Activated T-helper 1 cell treated with anti-CD3 and anti-CD28 coated beads, Interleukin-12 subunit alpha, Interleukin-12 subunit beta, Interleukin-2, Interleukin-4 antibody, amounts not matched to agents 30 ng/mL and 10 ng/mL and 1 ng/mL, durations not matched to agents 14 hours and 24 hours and 36 hours (primary cell): Measurements from ENCODE around the gene GAS2L1. TPM values are rescaled to one million over a fixed set of nuclear protein-coding genes. Genes with fewer than 3 reads are reported as not detected.
"Not testable (repeated sequence)": the region's sequence is repeated elsewhere in the genome, so short reads cannot be mapped to it uniquely, and the experiment has no call there.

Experiments used
- DNase-seq: peaks from one replicate; pipeline ENCODE4 v3.0.0; 2021; ENCODE audit warnings: low spot score
- H3K27ac Mint-ChIP-seq: one replicate; pipeline ENCODE4 v1.8.0; 2021; ENCODE audit warnings: mild to moderate bottlenecking, mixed read lengths
- H3K27me3 Mint-ChIP-seq: one replicate; pipeline ENCODE4 v1.8.0; 2022; ENCODE audit warnings: mild to moderate bottlenecking, moderate library complexity, mixed read lengths; ENCODE audit not compliant: insufficient read depth
- H3K36me3 Mint-ChIP-seq: one replicate; pipeline ENCODE4 v1.8.0; 2021; ENCODE audit warnings: low read depth, mixed read lengths
- H3K4me1 Mint-ChIP-seq: one replicate; pipeline ENCODE4 v1.8.0; 2021; ENCODE audit warnings: low read depth, mixed read lengths
- H3K4me3 Mint-ChIP-seq: one replicate; pipeline ENCODE4 v1.8.0; 2021; ENCODE audit warnings: mild to moderate bottlenecking, moderate library complexity, mixed read lengths
- H3K9me3 Mint-ChIP-seq: one replicate; pipeline ENCODE4 v1.8.0; 2021; ENCODE audit warnings: mixed read lengths
- intact Hi-C: fragments of 100-400 bp; cut with micrococcal nuclease; formaldehyde crosslinking; loops from one replicate; pipeline ENCODE4 v1.15.1; 2024
- total RNA-seq: library from RNA; stranded (reverse); gene quantifications from 2 replicates; pipeline ENCODE4 v1.2.3, GENCODE V29; 2022

GAS2L1 gene
- total RNA-seq, 1 donor from 2014 or later, result 2.6 TPM

- Mint-ChIP-seq H3K36me3 (peaks cover 40% of the 10 kb centered on the region), H3K9me3 (no peaks in the 10 kb centered on the region), H3K27ac (no peak overlapping the region)
Measured at GRCh38 chr22:29348956-29349355, 42.5 kb downstream of the GAS2L1 start.

GRCh38 chr22:29351042-29351441 lies 44.6 kb downstream of the GAS2L1 start:
- Mint-ChIP-seq H3K27ac (no peak overlapping the region), H3K4me1 (no peaks in the 10 kb centered on the region), H3K36me3 (peaks cover 38% of the 10 kb centered on the region), H3K4me3 (no peak overlapping the region), H3K27me3 (no peaks in the 10 kb centered on the region), H3K9me3 (no peaks in the 10 kb centered on the region)
- DNase-seq, result no peak
- intact Hi-C loops, result no loop called here

More at GRCh38 chr22:29348956-29349355, 42.5 kb downstream of the GAS2L1 start:
- no peaks in the 10 kb centered on the region for H3K27me3 Mint-ChIP-seq
- intact Hi-C loops, result no loop called here
- no peak for DNase-seq
- H3K4me3 Mint-ChIP-seq, result no peak overlapping the region
- no peaks in the 10 kb centered on the region for H3K4me1 Mint-ChIP-seq

GRCh38 chr22:29351891-29352290 lies 45.4 kb downstream of the GAS2L1 start:
- Mint-ChIP-seq H3K27me3 (no peaks in the 10 kb centered on the region), H3K4me1 (no peaks in the 10 kb centered on the region), H3K36me3 (peaks cover 32% of the 10 kb centered on the region), H3K9me3 (no peaks in the 10 kb centered on the region), H3K27ac (no peak overlapping the region), H3K4me3 (no peak overlapping the region)
- intact Hi-C loops, result no loop called here
- no peak for DNase-seq

GRCh38 chr22:29352778-29353177 lies 46.3 kb downstream of the GAS2L1 start:
- Mint-ChIP-seq H3K27me3 (no peaks in the 10 kb centered on the region), H3K27ac (no peak overlapping the region), H3K9me3 (no peaks in the 10 kb centered on the region), H3K36me3 (peaks cover 29% of the 10 kb centered on the region), H3K4me1 (no peaks in the 10 kb centered on the region), H3K4me3 (no peak overlapping the region)
- intact Hi-C loops, result no loop called here
- no peak for DNase-seq

- H3K9me3 Mint-ChIP-seq, result no peaks in the 10 kb centered on the region
- H3K4me1 Mint-ChIP-seq, result no peaks in the 10 kb centered on the region
- H3K27ac Mint-ChIP-seq, result no peak overlapping the region
- DNase-seq, result no peak
- intact Hi-C loops, result no loop called here
- no peaks in the 10 kb centered on the region for H3K27me3 Mint-ChIP-seq
- no peak overlapping the region for H3K4me3 Mint-ChIP-seq
- peaks cover 30% of the 10 kb centered on the region for H3K36me3 Mint-ChIP-seq
Measured at GRCh38 chr22:29353286-29353685, 46.8 kb downstream of the GAS2L1 start.

GRCh38 chr22:29353860-29354259 lies 47.4 kb downstream of the GAS2L1 start:
- no peak overlapping the region for H3K4me3 Mint-ChIP-seq
- no peaks in the 10 kb centered on the region for H3K4me1 Mint-ChIP-seq
- H3K9me3 Mint-ChIP-seq, result no peaks in the 10 kb centered on the region
- H3K27ac Mint-ChIP-seq, result no peak overlapping the region
- intact Hi-C loops, result no loop called here
- peaks cover 30% of the 10 kb centered on the region for H3K36me3 Mint-ChIP-seq
- DNase-seq, result no peak
- H3K27me3 Mint-ChIP-seq, result no peaks in the 10 kb centered on the region

- DNase-seq, H3K27ac Mint-ChIP-seq, H3K9me3 Mint-ChIP-seq, H3K27me3 Mint-ChIP-seq, H3K4me3 Mint-ChIP-seq, intact Hi-C loops, H3K4me1 Mint-ChIP-seq: not testable (repeated sequence)
- peaks cover 31% of the 10 kb centered on the region for H3K36me3 Mint-ChIP-seq
Measured at GRCh38 chr22:29357193-29357890, 50.9 kb downstream of the GAS2L1 start.

GRCh38 chr22:29359469-29359868 lies 53.0 kb downstream of the GAS2L1 start:
- no peaks in the 10 kb centered on the region for H3K4me1 Mint-ChIP-seq
- intact Hi-C loops, result no loop called here
- DNase-seq, result no peak
- no peak overlapping the region for H3K4me3 Mint-ChIP-seq
- no peaks in the 10 kb centered on the region for H3K27me3 Mint-ChIP-seq
- no peaks in the 10 kb centered on the region for H3K9me3 Mint-ChIP-seq
- no peak overlapping the region for H3K27ac Mint-ChIP-seq
- peaks cover 27% of the 10 kb centered on the region for H3K36me3 Mint-ChIP-seq

Other genes with a start within 250 kb of the GAS2L1 start
- not detected in 2 replicates for gene C22orf31, start 244.8 kb upstream of the GAS2L1 start, total RNA-seq
- gene KREMEN1, start 233.6 kb upstream of the GAS2L1 start, total RNA-seq, result 0.03 TPM in 1 of 2 replicates, not detected in the other
- not detected in 2 replicates for gene EMID1, start 100.8 kb upstream of the GAS2L1 start, total RNA-seq
- gene RHBDD3, start 38.7 kb upstream of the GAS2L1 start, total RNA-seq, result 53.3 and 59.4 TPM in 2 replicates
- 454 and 463 TPM in 2 replicates for gene EWSR1, start 38.4 kb upstream of the GAS2L1 start, total RNA-seq
- gene RASL10A, start 9.0 kb downstream of the GAS2L1 start, total RNA-seq, result 0.15 and 0.65 TPM in 2 replicates
- gene AP1B1, start 81.9 kb downstream of the GAS2L1 start, total RNA-seq, result 84.0 and 89.5 TPM in 2 replicates
- gene RFPL1, start 131.9 kb downstream of the GAS2L1 start, total RNA-seq, result not detected in 2 replicates
- gene NEFH, start 173.6 kb downstream of the GAS2L1 start, total RNA-seq, result 8.4 TPM in 2 replicates
- 69.0 and 76.2 TPM in 2 replicates for gene THOC5, start 247.1 kb downstream of the GAS2L1 start, total RNA-seq